GM18873 (cell line): ENCODE data around the gene FLOT1.
"Not testable (repeated sequence)": the region's sequence is repeated elsewhere in the genome, so short reads cannot be mapped to it uniquely, and the experiment has no call there.

Source experiments
- ATAC-seq: cut with Tn5 transposase; IDR thresholded peaks from one replicate; pipeline ENCODE4 v1.9.1; 2021; ENCODE audit warnings: mild to moderate bottlenecking, moderate library complexity, moderate number of reproducible peaks; ENCODE audit not compliant: unreplicated experiment, low FRiP score

The FLOT1 gene

DNA sequence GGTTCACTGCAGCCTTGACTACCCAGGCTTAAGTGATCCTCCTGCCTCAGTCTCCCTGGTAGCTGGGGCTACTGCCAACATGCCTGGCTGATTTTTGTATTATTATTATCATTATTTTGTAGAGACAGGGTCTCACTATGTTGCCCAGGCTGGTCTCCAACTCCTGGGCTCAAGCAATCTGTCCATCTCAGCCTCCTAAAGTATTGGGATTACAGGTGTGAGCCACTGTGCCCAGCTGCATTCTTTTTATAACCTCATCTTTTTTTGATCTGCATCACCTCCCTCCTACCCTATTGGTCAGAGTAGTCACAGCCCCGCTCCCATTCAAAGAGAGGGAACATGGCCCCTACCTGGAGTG lies 25.4 kb upstream of the FLOT1 start:
- no peak for ATAC-seq

DNA sequence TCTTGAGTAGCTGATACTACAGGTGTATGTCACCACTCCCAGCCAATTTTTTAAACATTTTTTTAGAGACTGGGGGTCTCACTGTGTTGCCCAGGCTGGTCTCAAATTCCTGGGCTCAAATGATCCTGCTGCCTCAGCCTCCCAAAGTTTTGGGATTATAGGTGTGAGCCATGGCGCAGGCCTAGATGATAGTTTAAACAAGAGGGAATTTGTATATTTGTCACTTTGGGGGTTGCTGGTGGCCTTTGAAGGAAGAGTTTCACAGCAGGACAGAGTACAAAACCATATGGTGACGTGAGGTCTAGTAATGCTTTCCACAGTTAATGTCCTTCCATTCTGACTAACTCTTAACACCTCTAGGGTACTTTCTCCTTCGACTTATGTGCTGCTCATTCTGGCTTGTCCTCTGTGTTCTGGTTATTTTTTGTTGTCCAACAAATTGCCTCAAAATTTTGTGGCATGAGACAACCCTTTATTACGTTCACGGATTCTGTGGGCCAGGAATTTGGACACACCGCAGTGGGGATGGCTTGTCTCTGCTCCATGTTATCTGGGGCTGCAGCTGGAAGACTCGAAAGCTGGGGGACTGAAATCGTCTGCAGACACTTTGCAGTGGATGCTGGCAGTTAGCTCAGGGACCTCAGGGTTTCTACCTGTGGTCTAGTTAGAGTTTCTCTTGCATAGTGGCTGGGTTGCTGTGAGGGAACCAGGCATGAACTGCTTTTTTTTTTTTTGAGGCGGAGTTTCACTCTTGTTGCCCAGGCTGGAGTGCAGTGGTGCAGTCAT lies 24.9 kb upstream of the FLOT1 start:
- peak; percentile 40 for ATAC-seq

DNA sequence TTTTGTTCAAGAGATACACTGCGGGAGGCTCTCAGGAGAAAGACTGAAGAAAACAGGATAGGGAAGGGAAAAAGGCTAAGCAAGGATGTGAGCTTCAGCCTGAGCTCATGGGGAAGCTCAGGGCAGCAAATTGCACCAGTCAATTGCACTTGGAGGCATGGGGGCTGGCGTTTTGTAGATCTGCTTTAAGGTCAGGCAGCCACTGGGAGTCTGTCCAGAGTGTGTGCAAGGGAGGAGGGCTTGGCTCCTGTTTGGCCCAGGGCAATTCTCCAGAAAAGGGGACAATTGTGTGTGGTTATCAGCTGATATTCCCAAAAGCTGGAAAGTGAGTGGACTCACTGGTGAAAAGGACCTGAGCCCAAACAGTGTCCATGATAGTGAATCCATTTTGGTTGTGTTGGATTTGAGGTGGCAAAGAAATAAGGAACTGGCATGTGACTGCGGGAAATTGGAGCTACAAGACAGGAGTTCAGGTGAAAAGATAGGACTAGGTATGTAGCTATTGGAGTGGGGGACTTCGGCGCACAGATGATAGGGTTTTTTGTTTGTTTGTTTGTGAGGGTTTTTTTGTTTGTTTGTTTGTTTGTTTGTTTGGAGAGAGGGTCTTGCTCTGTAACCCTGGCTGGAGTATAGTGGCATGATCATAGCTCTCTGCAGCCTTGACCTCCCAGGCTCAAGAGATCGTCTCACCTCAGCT lies 24.1 kb upstream of the FLOT1 start:
- ATAC-seq: no peak

DNA sequence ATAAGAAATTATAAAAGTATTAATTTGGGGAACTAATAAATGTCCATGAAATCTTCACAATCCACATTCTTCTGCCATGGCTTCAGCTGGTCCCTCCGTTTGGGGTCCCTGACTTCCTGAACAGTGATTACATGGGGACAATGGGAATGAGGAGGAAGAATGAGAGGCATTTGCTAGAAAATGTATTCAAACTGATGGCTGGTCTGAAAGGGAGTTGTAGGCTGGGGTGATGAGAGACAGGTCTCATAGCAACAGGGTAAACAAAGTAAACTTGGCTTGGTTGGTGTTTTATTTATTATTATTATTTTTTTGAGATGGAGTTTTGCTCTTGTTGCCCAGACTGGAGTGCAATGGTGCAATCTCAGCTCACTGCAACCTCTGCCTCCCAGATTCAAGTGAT lies 23.0 kb upstream of the FLOT1 start:
- not testable (repeated sequence) for ATAC-seq

DNA sequence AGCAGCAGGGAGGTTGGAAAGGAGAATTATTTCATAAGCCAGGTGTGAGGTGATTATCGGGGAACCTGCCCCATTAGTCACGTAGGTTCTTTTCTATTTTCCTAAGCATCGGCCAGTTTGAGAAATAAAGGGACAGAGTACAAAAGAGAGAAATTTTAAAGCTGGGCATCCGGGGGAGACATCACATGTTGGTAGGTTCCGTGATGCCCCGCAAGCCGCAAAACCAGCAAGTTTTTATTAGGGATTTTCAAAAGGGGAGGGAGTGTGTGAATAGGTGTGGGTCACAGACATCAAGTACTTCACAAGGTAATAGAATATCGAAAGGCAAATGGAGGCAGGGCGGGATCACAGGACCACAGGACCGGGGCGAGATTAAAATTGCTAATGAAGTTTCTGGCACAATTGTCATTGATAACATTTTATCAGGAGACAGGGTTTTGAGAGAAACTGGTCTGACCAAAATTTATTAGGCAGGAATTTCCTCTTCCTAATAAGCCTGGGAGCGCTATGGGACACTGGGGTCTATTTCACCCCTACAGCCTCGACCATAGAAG lies 22.1 kb upstream of the FLOT1 start:
- ATAC-seq: not testable (repeated sequence)

DNA sequence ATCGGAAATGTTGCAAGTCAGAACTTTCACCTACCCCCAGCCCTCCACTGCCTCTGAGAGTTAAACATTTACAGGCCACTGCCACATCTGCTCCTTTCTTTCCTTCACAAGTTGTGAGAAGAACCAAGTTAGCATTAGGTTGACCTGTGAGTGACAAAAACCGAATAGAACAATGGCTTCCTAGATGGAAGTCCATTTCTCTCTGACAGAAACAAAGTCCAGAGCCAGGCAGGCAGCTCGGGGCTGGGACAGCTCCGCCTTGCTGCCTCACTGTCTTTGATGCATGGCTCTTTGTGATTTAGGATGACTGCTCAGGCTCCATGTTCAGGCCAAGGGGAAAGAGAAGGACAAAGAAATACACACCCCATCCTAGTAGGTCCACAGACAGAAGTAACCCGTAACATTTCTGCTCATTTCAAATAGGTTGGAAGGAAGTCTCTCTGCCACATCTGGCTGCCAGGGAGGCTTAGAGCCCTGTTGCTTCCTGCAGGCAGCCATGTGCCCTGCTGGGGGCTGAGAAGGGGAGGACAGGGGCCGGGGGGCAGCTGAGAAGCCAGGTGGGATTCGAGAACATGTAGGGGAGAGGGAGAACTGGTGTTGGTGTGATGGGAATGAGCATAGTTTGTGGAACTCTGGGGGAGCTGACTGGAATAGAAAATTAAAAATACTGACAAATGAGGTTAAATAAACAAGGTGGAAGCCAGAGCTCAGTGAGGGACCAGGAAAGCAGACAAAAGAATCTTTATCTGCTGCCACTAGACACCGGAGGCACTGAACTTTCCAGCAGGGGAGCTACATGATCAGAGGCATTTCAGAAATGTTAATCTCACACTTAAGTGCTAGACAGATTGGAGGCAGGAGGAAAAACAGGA lies 21.4 kb upstream of the FLOT1 start:
- ATAC-seq: no peak

DNA sequence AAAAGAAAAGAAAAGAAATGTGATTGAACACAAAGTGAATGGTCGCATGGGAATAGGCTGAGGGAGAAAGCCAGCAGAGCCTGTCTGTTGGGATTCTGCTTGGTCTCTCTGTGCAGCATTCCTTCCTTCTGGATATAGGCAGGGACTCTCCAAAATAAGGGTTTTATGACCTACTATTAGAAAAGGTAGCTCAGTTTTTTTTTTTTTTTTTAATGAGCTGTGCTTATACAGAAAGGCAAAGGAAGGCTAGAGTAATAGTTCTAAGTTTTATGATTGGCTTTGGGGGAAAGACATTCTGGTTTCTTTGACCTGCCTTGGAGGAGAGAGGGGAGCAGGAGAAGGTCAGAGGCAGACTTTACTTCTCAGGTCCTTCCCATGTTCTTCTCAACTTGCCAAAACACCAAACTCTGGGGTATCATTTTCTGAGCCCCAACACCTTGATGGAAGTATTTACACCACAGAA lies 20.7 kb upstream of the FLOT1 start:
- ATAC-seq: no peak

DNA sequence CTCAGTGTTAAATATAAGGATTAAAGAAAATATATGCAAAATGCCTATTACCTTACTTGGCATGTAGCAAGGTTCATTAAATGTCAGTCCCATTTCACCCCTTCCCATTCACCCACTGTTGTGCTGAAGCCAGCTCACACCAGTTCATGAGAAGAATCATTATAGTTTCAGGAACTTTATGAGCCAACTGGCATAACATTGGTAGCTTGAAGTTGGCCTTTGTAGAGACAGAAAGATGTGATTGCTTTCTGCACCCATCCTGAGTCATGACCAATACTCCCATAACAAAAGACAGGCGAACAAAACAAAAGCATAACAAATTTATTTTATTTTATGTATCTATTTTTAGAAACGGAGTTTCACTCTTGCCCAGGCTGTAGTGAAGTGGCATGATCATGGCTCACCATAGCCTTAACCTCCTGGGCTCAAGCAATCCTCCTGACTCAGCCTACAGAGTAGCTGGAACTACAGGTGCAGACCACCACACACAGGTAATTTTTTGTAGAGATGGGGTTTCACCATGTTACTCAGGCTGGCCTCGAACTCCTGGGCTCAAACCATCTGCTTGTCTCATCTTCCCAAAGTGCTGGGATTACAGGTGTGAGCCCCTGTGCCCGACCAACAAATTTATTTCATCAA lies 19.4 kb upstream of the FLOT1 start:
- no peak for ATAC-seq

DNA sequence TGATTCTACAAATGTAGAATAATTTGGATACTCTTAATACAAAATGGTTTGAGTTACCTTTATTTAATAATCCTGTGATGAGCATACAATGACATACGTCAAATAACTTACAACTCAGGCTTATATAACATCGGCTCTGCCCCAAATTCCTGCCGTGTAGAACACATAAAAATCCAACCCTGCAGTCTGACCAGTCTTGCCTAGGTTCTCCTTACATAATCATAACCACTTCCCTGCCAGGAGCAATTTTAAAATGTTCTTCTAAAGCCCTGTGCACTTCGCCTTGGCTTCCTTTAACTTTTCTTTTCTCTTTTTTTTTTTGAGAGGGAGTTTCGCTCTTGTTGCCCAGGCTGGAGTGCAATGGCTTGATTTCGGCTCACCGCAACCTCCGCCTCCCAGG lies 18.1 kb upstream of the FLOT1 start:
- ATAC-seq: no peak

DNA sequence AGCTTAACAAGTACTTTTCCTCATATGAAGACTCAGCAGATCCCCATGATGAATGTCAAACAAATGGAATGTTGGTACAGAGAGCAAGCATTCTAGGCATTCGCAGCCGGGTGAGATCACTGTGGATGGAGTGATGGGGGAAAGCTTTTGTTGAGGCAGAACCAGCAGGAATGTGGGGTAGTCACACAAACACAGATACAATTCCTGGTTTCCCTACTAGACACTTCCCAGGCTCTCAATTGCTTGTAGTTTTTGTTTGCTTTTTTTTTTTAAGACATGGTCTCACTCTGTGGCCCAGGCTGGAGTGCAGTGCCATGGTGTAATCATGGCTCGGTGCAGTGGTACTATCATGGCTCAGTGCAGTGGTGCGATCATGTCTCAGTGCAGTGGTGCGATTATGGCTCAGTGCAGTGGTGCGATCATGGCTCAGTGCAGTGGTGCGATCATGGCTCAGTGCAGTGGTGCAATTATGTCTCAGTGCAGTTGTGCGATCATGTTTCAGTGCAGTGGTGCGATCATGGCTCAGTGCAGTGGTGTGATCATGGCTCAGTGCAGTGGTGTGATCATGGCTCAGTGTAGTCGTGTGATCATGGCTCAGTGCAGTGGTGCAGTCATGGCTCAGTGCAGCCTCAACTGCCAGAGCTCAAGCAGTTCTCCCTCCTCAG lies 17.2 kb upstream of the FLOT1 start:
- no peak for ATAC-seq

DNA sequence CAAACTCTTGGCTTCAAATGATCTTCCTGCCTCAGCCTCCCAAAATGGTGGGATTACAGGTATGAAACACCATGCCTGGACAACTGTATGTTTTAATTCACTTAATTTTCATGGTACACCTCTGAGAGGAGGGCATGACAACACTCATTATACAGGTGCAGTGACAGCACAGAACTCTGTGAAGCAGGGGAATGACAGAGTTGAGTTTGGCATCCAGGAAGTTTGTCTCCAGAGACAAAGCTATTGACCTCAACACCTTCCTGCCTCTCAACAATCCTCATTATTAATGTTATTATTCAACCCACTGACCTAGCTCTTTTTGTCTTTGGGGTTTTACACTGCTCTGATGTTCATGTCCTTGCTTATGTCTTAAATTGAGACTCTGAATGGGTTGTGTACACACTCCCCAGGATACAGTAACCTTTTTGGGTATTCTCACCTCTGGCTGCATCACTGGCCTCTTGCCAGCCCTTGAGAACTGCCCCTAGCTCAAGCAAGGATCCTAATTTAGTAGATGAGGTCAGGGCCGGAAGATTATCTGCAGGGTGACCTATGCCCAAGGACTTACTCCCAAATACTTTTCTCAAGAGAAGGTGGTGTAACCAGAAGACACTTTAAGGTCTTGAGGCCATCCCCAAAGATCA lies 14.9 kb upstream of the FLOT1 start:
- no peak for ATAC-seq

DNA sequence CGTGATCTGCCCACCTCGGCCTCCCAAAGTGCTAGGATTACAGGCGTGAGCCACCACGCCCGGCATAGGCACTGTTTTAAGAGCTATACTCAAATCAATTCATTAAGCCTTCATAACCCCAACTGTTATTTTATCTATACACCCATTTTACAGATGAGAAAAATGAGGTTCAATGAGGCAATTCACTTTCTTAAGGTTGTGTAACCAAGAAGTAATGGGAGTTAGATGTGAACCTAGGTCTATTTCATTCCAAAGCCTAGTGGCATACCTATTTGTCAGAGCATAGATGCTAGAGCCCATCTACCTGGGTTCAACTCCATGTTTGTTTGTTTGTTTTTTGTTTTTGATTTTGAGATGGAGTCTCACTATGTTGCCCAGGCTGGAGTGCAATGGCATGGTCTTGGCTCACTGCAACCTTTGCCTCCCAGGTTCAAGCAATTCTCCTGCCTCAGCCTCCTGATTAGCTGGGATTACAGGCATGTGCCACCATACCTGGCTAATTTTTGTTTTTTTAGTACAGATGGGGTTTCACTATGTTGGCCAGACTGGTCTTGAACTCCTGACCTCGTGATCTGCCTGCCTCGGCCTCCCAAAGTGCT lies 14.0 kb upstream of the FLOT1 start:
- ATAC-seq: not testable (repeated sequence)

DNA sequence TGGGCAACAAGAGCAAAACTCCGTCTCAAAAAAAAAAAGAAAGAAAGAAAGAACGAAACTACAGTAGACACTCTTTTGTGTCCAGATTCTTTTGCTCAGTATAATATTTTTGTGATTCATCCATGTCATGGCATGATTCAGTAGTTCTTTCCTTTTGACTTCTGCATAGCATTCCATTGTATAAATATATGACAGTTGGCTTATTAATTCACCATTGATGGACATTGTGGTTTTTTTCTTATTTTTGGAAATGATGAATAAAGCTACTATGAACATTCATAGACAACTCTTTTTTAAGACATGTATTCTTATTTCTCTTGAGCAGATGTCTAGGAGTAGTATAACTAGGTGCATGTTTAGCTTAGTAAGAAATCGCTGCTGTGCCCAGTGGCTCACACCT lies 12.1 kb upstream of the FLOT1 start:
- no peak for ATAC-seq

DNA sequence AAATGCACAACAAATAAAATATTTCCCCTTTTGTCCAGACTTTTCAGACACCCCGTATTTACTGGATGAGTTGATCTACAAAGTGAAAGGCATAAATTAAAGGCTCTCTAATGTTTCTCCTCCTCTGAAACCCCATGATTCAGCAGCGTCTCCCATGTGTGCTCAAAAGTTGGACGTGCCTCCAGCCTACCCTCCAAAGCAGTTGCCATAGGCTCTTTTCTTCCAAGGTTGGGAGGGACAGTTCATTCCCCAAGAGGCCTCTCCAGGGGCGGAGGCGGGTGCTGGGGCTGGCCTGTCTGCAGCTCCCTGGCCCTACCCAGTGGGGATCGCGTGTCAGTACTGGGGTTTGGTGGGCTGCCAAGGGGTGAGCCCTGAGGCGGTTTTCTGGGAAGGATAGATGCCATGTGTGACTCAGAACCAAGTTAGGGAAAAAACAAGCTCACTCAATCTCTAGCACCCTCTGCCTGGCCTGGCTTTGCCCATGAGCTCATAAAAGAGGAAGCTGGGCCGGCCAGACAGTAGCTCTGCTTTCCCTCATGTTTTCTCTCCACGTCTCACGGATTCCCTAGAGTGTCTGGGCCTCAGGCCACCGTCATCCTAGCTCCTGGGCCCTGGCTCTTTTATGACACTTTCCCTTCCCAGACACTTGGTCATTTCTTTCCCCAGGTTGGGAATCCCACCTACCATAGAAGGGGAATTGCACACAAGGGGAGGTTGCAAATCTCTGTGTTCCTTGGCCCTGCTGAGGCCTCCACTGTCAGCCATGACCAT lies 9.9 kb upstream of the FLOT1 start:
- no peak for ATAC-seq

DNA sequence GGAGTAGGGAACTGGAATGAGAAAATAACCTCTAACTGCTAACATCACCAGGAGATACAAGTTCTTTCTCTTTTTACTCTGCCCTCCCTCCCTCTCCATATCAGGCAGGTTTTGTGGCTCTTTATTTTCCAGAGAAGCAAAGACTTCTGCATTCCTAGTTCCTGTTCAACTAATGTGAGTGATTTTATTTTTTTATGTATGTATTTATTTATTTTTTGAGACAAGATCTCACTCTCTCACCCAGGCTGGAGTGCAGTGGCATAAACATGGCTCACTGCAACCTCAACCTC lies 7.8 kb upstream of the FLOT1 start:
- no peak for ATAC-seq

DNA sequence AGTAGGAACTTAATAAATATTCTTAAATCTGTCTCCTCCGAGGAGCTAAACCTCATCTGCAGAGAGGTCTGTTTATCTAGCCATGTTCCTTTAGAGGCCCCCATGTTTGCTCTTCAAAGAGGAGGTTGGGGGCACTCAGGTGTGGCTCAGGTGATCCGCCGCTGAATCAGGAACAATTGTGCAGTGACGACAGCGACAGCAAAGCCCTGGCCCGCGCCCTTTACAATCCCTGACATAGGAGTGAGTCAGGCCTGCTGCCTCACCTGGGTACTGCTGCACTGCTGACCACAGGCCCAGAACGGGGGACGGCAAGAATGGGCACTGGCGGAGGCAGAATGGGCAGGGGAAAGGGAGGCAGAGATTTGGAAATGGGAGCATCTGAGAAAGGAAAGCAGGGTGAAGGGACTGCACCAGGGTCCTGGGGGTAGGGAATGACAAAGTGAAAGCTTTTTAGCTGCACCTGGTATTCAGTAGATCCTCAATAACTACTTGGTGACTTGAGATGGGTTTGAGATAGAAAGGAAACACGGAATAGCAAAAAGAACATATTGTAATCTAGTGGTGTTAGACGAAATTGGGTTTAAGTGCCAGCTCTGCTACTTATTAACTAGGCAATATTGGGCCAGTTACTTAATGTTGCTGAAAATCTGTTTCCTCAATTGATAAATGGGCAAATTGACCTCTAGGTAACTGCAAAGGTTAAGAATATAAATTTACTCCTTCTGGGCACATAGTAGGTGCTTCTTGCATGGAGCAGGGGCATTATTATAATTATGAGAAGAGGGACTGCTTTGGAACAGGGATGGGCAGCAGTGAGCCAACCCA lies 7.3 kb upstream of the FLOT1 start:
- no peak for ATAC-seq

DNA sequence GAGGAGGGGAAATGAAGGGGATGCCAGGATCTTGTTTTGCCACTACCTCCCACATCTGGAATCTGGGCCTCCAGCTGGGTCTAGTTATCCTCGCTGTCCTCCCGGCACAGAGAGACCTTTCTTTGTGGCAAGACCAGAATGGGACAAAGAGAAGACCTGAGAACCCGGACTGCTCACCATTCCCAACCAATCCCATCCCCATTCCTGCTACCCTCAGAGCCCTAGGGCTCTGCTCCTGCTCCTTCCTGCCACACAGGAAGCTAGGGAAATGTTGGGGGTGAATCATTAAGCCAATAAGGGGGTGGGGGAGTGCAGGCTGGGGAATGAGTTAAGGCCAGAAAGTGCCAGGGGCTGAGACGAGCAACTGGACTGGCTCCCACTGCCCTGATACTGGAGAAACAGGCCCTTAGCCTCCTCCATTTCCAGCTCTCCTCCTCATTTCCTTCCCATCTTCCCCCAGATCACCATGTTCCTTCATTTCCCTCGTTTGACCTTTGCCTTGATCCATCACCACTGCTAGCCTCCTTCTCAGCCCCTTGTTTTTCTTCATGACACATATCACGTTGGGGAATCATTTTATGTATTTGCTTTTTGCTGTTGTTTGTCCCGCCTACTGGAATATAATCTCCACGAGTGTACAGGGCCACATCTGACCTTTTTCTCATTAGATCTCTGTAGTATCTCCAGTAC lies 6.5 kb upstream of the FLOT1 start:
- no peak for ATAC-seq
